Fibroblast of lung (primary cell): ENCODE data around the gene CABCOCO1. TPM values are rescaled to one million over a fixed set of nuclear protein-coding genes. Genes with fewer than 3 reads are reported as not detected.
A peak's percentile ranks its signal among the peaks of the same experiment; 100 is the strongest.

Experiments used
- DNase-seq, 2 donors: peaks; one replicate each; pipeline versions ENCODE4 v3.0.0 to v3.0.0-alpha.2; 2010; ENCODE audit warnings: low read depth in 2 of 2
- H2AFZ ChIP-seq: 2 replicates; pipeline ENCODE4 v1.5.1; 2012; ENCODE audit warnings: low read length, control low read depth, inconsistent platforms
- H3K27ac ChIP-seq: 2 replicates; pipeline ENCODE4 v1.5.1; 2011; ENCODE audit warnings: low read length, control low read depth; ENCODE audit not compliant: insufficient read depth
- H3K27me3 ChIP-seq: 2 replicates; pipeline ENCODE4 v1.5.1; 2011; ENCODE audit warnings: mild to moderate bottlenecking, low read length; ENCODE audit not compliant: control insufficient read depth, insufficient read depth
- H3K36me3 ChIP-seq: 2 replicates; pipeline ENCODE4 v1.5.1; 2011; ENCODE audit warnings: low read length; ENCODE audit not compliant: control insufficient read depth, insufficient read depth
- H3K4me1 ChIP-seq: 2 replicates; pipeline ENCODE4 v1.5.1; 2011; ENCODE audit warnings: low read length; ENCODE audit not compliant: control insufficient read depth, insufficient read depth; ENCODE audit errors: extremely low read depth
- H3K4me2 ChIP-seq: 2 replicates; pipeline ENCODE4 v1.5.1; 2011; ENCODE audit warnings: low read length, control low read depth; ENCODE audit not compliant: insufficient read depth; ENCODE audit errors: extremely low read depth
- H3K4me3 ChIP-seq, 4 experiments: fragments of 200-600 bp in 1 of 4; sonication (generic) in 1 of 4; replicated peaks in 1 of 4; 2 replicates each; pipeline ENCODE4 v1.5.1; 2011 to 2016; ENCODE audit warnings: low read length in 4 of 4, low read depth in 3 of 4, mild to moderate bottlenecking in 3 of 4, control low read depth in 2 of 4, inconsistent platforms in 1 of 4, mixed read lengths in 1 of 4; ENCODE audit not compliant: insufficient read depth in 1 of 4; ENCODE audit errors: control extremely low read depth in 1 of 4
- H3K79me2 ChIP-seq: 2 replicates; pipeline ENCODE4 v1.5.1; 2012; ENCODE audit warnings: mild to moderate bottlenecking, low read length, inconsistent platforms; ENCODE audit not compliant: control insufficient read depth, insufficient read depth
- H3K9ac ChIP-seq: 2 replicates; pipeline ENCODE4 v1.5.1; 2011; ENCODE audit warnings: mild to moderate bottlenecking, low read length, control low read depth; ENCODE audit not compliant: insufficient read depth
- H3K9me3 ChIP-seq: 2 replicates; pipeline ENCODE4 v1.5.1; 2012; ENCODE audit warnings: low read depth, low read length; ENCODE audit not compliant: control insufficient read depth, insufficient read depth
- H4K20me1 ChIP-seq: 2 replicates; pipeline ENCODE4 v1.5.1; 2011; ENCODE audit warnings: low read length; ENCODE audit not compliant: control insufficient read depth, insufficient read depth; ENCODE audit errors: extremely low read depth
- CTCF ChIP-seq, 2 donors: IDR thresholded peaks in 1 of 2; conservative IDR thresholded peaks in 1 of 2; 1 replicate in 1 of 2; 2 replicates in 1 of 2; pipeline ENCODE4 v1.5.1; 2011 to 2012; ENCODE audit warnings: low read length in 2 of 2, control low read depth in 1 of 2, inconsistent platforms in 1 of 2, low read depth in 1 of 2, mild to moderate bottlenecking in 1 of 2
- EZH2 ChIP-seq: IDR thresholded peaks from 2 replicates; pipeline ENCODE4 v1.5.1; 2012; ENCODE audit warnings: low read length, control low read depth, mild to moderate bottlenecking; ENCODE audit errors: missing control alignments
- polyA minus RNA-seq: library from RNA; depleted of rRNA, polyadenylated mRNA; stranded (reverse); fragments of >200 nt; gene quantifications from 2 replicates; pipeline ENCODE4 v1.2.3, GENCODE V29; 2011; ENCODE audit warnings: low replicate concordance
- polyA plus RNA-seq, 2 donors: library from polyadenylated mRNA; depleted of rRNA in 1 of 2; stranded (reverse) in 1 of 2; unstranded in 1 of 2; fragments of >200 nt; gene quantifications; 2 replicates each; pipeline ENCODE4 v1.2.1, GENCODE V29; 2011 to 2012; ENCODE audit warnings: missing spikeins in 1 of 2
- total RNA-seq: library from RNA; depleted of rRNA; stranded (reverse); fragments of >200 nt; gene quantifications from 2 replicates; pipeline ENCODE4 v1.2.1, GENCODE V29; 2014

Gene CABCOCO1
- total RNA-seq (0.26 and 0.83 TPM in 2 replicates), polyA plus RNA-seq (0.75 and 1.6 TPM in 2 replicates), polyA minus RNA-seq (not detected in 2 replicates)
- 0.33 and 1.1 TPM in 2 replicates for polyA plus RNA-seq (2012)

- TF ChIP-seq EZH2 (no peak), CTCF (conservative IDR thresholded peaks at IDR 0.05 in 1 of 2, IDR thresholded peaks at IDR 0.05 in 1 of 2; ENCODE audit: low read depth in 1 of 2, low read length in 2 of 2) (peak in 1 of 2 donors; percentile 17)
- DNase-seq: peak; percentile 71
- no peaks in the 10 kb centered on the region for H3K79me2 ChIP-seq
- peak within 1 kb of the TSS; percentile 89 for H2AFZ ChIP-seq
- no peaks in the 10 kb centered on the region for H3K36me3 ChIP-seq
- no peaks in the 10 kb centered on the region for H4K20me1 ChIP-seq
- peak within 1 kb of the TSS; percentile 13 for H3K27ac ChIP-seq
- peak within 1 kb of the TSS; percentile 53 to 74 (median 67) for H3K4me3 ChIP-seq
- H3K4me1 ChIP-seq: no peaks in the 10 kb centered on the region
- peak within 1 kb of the TSS; percentile 84 for H3K4me2 ChIP-seq
- no peaks in the 10 kb centered on the region for H3K9me3 ChIP-seq
- H3K9ac ChIP-seq: peak within 1 kb of the TSS; percentile 51
- H3K27me3 ChIP-seq: no peaks in the 10 kb centered on the region
Observed at GRCh38 chr10:61662794-61663259, at the start of gene CABCOCO1. Gene CABCOCO1, plus strand, starts transcription at chr10:61662929. Its CDS starts 44 bp downstream, at chr10:61662973.

GRCh38 chr10:61613665-61614064 lies 49.1 kb upstream of the CABCOCO1 start:
- Histone ChIP-seq H3K27ac (no peak overlapping the region), H4K20me1 (no peaks in the 10 kb centered on the region), H3K36me3 (no peaks in the 10 kb centered on the region), H3K9me3 (no peaks in the 10 kb centered on the region), H3K27me3 (no peaks in the 10 kb centered on the region), H2AFZ (no peak overlapping the region), H3K4me1 (no peaks in the 10 kb centered on the region), H3K9ac (no peak overlapping the region), H3K4me2 (no peak overlapping the region), H3K4me3 (no peak overlapping the region), H3K79me2 (no peaks in the 10 kb centered on the region)
- no peak for DNase-seq
- TF ChIP-seq CTCF (conservative IDR thresholded peaks at IDR 0.05 in 1 of 2, IDR thresholded peaks at IDR 0.05 in 1 of 2; ENCODE audit: low read depth in 1 of 2, low read length in 2 of 2) (no peak), EZH2 (no peak)

GRCh38 chr10:61616611-61617010 lies 46.1 kb upstream of the CABCOCO1 start:
- H3K27ac ChIP-seq: no peak overlapping the region
- no peak overlapping the region for H3K4me2 ChIP-seq
- H4K20me1 ChIP-seq: no peaks in the 10 kb centered on the region

More at GRCh38 chr10:61616611-61617010, 46.1 kb upstream of the CABCOCO1 start:
- no peaks in the 10 kb centered on the region for H3K9me3 ChIP-seq
- H3K9ac ChIP-seq: no peak overlapping the region
- no peaks in the 10 kb centered on the region for H3K4me1 ChIP-seq
- no peak for TF ChIP-seq EZH2
- no peak for TF ChIP-seq CTCF (conservative IDR thresholded peaks at IDR 0.05 in 1 of 2, IDR thresholded peaks at IDR 0.05 in 1 of 2; ENCODE audit: low read depth in 1 of 2, low read length in 2 of 2)
- H3K36me3 ChIP-seq: no peaks in the 10 kb centered on the region
- no peak overlapping the region for H3K4me3 ChIP-seq
- H3K27me3 ChIP-seq: no peaks in the 10 kb centered on the region
- no peaks in the 10 kb centered on the region for H3K79me2 ChIP-seq
- H2AFZ ChIP-seq: no peak overlapping the region
- no peak for DNase-seq
